ENCODE results near the gene TMCO4.

The TMCO4 gene

DNA sequence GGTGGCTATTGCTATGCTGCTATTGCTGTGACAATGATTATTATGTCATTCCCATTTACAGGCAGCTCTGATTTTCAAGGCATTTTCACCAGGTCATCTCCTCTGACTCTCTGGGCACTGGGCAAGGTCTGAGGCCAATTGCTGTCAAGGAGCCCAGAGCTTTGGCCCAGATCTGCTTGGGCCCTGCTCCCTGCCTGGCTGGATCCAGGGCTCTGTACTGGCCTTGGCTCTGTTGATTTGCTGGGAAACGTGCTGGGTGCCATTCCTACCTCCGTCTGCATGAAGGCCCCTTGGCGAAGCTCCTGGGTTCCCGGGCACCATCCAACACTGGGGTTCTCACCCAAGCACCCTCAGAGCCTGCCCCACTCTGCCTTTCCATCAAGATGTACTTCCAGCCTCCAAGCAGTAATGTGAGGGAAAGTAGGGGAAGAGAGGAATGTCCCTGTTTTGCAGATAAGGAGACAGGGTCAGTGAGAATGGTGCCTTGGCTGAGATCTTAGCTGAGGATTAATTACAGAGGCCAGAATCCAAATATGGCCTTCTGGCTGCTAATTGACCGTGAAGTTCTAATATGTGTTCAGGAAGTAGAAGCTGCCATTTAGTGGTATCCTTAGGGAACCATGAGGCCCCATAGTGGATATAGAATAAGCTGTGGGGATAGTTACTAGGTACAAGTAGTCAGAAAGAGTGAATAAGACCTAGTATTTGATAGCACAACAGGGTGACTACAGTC is 71.1 kb downstream of the TMCO4 start:
- Histone ChIP-seq H3K4me3 (ENCODE audit: low read length) (no peak overlapping the region), H3K36me3 (ENCODE audit: insufficient read depth, low read length) (peaks cover 3% of the 10 kb centered on the region), H3K27me3 (ENCODE audit: control insufficient read depth, insufficient read depth, low read length) (no peaks in the 10 kb centered on the region), H3K9me3 (replicated peaks; ENCODE audit: low read length) (peaks cover 4% of the 10 kb centered on the region), H3K4me2 (ENCODE audit: low read length) (no peak overlapping the region), H3K9ac (ENCODE audit: low read depth, low read length) (no peak overlapping the region), H3K4me1 (ENCODE audit: control insufficient read depth, insufficient read depth, low read length) (no peaks in the 10 kb centered on the region)

DNA sequence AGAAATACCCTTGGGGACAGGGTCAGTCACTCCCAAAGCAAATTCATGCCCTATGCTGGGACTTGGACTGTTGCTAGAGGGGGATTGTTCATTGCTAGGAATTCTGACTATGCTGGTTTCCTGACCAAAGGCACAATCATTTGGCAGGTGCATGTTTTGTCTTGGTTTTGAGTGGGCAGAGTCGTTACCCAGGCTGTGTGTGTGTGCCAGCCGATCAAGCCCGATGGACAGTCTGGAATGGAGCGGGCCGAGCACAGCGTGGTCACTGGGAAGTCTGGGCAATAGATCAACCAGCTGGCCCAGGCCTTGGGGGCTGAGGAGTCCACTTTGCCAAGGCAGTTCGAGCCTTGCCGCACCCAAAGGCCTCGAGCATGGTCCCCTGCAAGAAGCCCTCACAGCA is 74.1 kb downstream of the TMCO4 start:
- peaks cover 3% of the 10 kb centered on the region for H3K36me3 ChIP-seq (ENCODE audit: insufficient read depth, low read length)
- H3K4me3 ChIP-seq (ENCODE audit: low read length): no peak overlapping the region
- no peaks in the 10 kb centered on the region for H3K27me3 ChIP-seq (ENCODE audit: control insufficient read depth, insufficient read depth, low read length)

DNA sequence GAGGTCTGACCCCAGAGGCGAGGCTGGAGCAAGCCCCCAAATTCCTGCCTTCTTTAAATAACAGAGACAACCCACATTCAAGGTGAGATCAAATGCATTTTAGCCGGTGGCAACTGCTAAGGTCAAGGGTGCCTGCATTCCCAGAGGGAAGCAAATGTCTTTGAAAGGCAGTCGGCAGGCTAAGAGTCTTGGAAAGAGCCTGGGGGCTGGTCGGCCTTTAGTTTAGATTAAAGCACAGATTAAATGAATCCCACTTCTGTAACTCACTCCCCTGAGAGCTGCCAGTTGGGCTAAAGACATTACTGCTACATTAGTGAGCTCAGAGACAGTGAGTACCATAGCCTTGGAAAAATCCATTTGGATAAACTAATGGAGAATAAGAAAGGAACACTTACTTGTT is 75.8 kb downstream of the TMCO4 start:
- no peak overlapping the region for H3K4me3 ChIP-seq (ENCODE audit: low read length)
- no peak overlapping the region for H3K9ac ChIP-seq (ENCODE audit: low read depth, low read length)
- peaks cover 3% of the 10 kb centered on the region for H3K36me3 ChIP-seq (ENCODE audit: insufficient read depth, low read length)
- no peaks in the 10 kb centered on the region for H3K9me3 ChIP-seq (replicated peaks; ENCODE audit: low read length)
- no peak overlapping the region for H3K4me2 ChIP-seq (ENCODE audit: low read length)
- H3K27me3 ChIP-seq (ENCODE audit: control insufficient read depth, insufficient read depth, low read length): no peaks in the 10 kb centered on the region
- H3K4me1 ChIP-seq (ENCODE audit: control insufficient read depth, insufficient read depth, low read length): no peaks in the 10 kb centered on the region

More for the DNA sequence above, 74.1 kb downstream of the TMCO4 start:
- no peaks in the 10 kb centered on the region for H3K4me1 ChIP-seq (ENCODE audit: control insufficient read depth, insufficient read depth, low read length)
- H3K9ac ChIP-seq (ENCODE audit: low read depth, low read length): no peak overlapping the region
- peaks cover 4% of the 10 kb centered on the region for H3K9me3 ChIP-seq (replicated peaks; ENCODE audit: low read length)
- no peak overlapping the region for H3K4me2 ChIP-seq (ENCODE audit: low read length)

- H3K4me1 ChIP-seq (ENCODE audit: control insufficient read depth, insufficient read depth, low read length): no peaks in the 10 kb centered on the region
- H3K9me3 ChIP-seq (replicated peaks; ENCODE audit: low read length): no peaks in the 10 kb centered on the region
- H3K27me3 ChIP-seq (ENCODE audit: control insufficient read depth, insufficient read depth, low read length): no peaks in the 10 kb centered on the region
- H3K4me3 ChIP-seq (ENCODE audit: low read length): no peak overlapping the region
- H3K9ac ChIP-seq (ENCODE audit: low read depth, low read length): no peak overlapping the region
- no peak overlapping the region for H3K4me2 ChIP-seq (ENCODE audit: low read length)
- H3K36me3 ChIP-seq (ENCODE audit: insufficient read depth, low read length): peaks cover 3% of the 10 kb centered on the region
Measured at GRCh38 chr1:19720973-19721372, 78.7 kb downstream of the TMCO4 start.

- H3K9me3 ChIP-seq (replicated peaks; ENCODE audit: low read length): no peaks in the 10 kb centered on the region
- peaks cover 2% of the 10 kb centered on the region for H3K4me1 ChIP-seq (ENCODE audit: control insufficient read depth, insufficient read depth, low read length)
- no peak overlapping the region for H3K9ac ChIP-seq (ENCODE audit: low read depth, low read length)
- peaks cover 3% of the 10 kb centered on the region for H3K36me3 ChIP-seq (ENCODE audit: insufficient read depth, low read length)
- no peak overlapping the region for H3K4me2 ChIP-seq (ENCODE audit: low read length)
- H3K27me3 ChIP-seq (ENCODE audit: control insufficient read depth, insufficient read depth, low read length): no peaks in the 10 kb centered on the region
- H3K4me3 ChIP-seq (ENCODE audit: low read length): no peak overlapping the region
Measured at GRCh38 chr1:19720174-19720573, 79.5 kb downstream of the TMCO4 start.

GRCh38 chr1:19717467-19717866 is 82.2 kb downstream of the TMCO4 start:
- H3K9ac ChIP-seq (ENCODE audit: low read depth, low read length): no peak overlapping the region
- H3K4me2 ChIP-seq (ENCODE audit: low read length): no peak overlapping the region
- H3K4me1 ChIP-seq (ENCODE audit: control insufficient read depth, insufficient read depth, low read length): peaks cover 2% of the 10 kb centered on the region
- no peaks in the 10 kb centered on the region for H3K9me3 ChIP-seq (replicated peaks; ENCODE audit: low read length)
- H3K36me3 ChIP-seq (ENCODE audit: insufficient read depth, low read length): no peaks in the 10 kb centered on the region
- H3K4me3 ChIP-seq (ENCODE audit: low read length): no peak overlapping the region
- no peaks in the 10 kb centered on the region for H3K27me3 ChIP-seq (ENCODE audit: control insufficient read depth, insufficient read depth, low read length)

GRCh38 chr1:19715334-19716203 is 84.1 kb downstream of the TMCO4 start:
- Histone ChIP-seq H3K4me1 (ENCODE audit: control insufficient read depth, insufficient read depth, low read length) (peaks cover 2% of the 10 kb centered on the region), H3K9ac (ENCODE audit: low read depth, low read length) (no peak overlapping the region), H3K36me3 (ENCODE audit: insufficient read depth, low read length) (no peaks in the 10 kb centered on the region), H3K9me3 (replicated peaks; ENCODE audit: low read length) (no peaks in the 10 kb centered on the region), H3K4me3 (ENCODE audit: low read length) (no peak overlapping the region), H3K27me3 (ENCODE audit: control insufficient read depth, insufficient read depth, low read length) (no peaks in the 10 kb centered on the region), H3K4me2 (ENCODE audit: low read length) (no peak overlapping the region)

DNA sequence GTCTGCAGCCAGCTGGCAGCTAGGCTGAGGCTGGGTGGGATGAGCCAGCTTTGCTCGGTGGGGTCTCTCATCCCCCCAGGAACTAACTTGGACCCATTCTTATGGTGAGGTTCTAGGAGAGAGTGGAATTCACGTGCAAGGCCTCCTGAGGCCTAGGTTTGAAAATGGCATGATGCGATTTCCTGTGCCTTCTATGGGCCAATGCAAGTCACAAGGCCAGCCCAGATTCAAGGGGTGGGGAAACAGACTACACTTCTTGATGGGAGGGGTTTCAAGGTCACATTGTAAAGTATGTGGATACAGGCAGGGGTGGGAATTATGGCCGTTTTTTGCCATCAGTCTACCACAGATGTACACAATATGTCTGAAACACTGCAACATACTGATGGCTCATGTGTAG is 86.8 kb downstream of the TMCO4 start:
- no peak overlapping the region for H3K4me2 ChIP-seq (ENCODE audit: low read length)
- H3K9ac ChIP-seq (ENCODE audit: low read depth, low read length): no peak overlapping the region

DNA sequence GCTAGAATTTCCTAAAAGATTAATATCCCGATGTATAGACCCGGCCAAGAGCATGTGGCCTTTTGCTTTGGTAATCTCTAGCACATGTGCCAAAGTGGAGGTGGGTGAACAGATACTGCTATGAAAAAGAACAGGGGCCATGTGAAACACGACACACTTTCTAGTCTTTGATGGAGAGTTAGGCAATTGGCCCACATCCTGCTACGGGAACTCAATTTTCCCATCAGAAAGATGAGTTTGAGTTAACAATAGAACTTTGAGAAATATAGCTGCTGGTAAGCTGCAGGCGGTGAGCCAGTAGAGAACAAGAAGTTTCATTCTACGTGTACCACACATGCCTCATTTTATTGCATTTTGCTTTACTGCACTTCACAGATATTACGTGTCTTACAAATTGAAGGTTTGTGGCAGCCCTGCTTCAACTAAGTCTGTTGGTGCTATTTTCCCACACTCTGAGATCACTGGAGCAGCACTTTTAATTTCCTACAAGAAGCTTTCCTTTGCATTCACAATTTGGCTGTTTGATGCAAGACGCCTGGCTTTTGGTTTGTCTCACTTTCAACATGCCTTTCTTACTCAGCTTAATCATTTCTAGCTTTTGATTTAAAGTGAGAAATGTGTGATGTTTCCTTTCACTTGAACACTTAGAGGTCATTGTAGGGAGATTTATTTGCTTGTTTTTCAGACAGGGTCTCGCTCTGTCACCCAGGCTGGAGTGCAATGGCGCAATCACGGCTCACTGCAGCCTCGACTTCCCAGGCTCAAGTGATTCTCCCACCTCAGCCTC is 88.7 kb downstream of the TMCO4 start:
- Histone ChIP-seq H3K36me3 (ENCODE audit: insufficient read depth, low read length) (no peaks in the 10 kb centered on the region), H3K4me3 (ENCODE audit: low read length) (no peak overlapping the region), H3K4me1 (ENCODE audit: control insufficient read depth, insufficient read depth, low read length) (peaks cover 2% of the 10 kb centered on the region), H3K9ac (ENCODE audit: low read depth, low read length) (no peak overlapping the region), H3K4me2 (ENCODE audit: low read length) (no peak overlapping the region), H3K9me3 (replicated peaks; ENCODE audit: low read length) (no peaks in the 10 kb centered on the region), H3K27me3 (ENCODE audit: control insufficient read depth, insufficient read depth, low read length) (no peaks in the 10 kb centered on the region)

More for the DNA sequence above, 86.8 kb downstream of the TMCO4 start:
- Histone ChIP-seq H3K27me3 (ENCODE audit: control insufficient read depth, insufficient read depth, low read length) (no peaks in the 10 kb centered on the region), H3K4me1 (ENCODE audit: control insufficient read depth, insufficient read depth, low read length) (peaks cover 2% of the 10 kb centered on the region), H3K9me3 (replicated peaks; ENCODE audit: low read length) (no peaks in the 10 kb centered on the region), H3K4me3 (ENCODE audit: low read length) (no peak overlapping the region), H3K36me3 (ENCODE audit: insufficient read depth, low read length) (no peaks in the 10 kb centered on the region)

DNA sequence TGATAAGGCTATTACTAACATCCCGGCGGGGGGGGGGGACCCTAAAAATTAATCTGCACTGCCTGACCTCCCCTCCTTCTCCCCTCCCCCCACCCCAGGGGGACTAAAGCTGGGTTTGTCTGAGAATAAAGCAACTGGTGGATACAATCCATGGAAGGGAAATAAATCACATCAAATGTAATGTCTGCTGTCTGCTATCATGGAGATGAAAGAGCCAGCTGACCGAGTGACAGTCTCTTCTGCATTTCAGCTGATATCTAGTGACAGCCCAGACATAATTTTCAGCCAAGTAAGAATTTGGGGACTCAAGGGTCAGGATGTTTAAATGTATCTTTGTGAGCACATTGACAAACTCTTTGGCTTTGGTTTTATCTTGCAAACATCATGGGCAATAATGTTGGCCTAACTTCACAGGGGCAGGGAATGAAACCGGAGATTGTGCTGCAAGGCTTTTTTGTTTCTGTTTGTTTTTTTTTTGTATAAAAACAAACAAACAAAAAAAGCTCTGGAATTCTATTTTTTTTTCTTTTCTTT is 90.4 kb downstream of the TMCO4 start:
- H3K27me3 ChIP-seq (ENCODE audit: control insufficient read depth, insufficient read depth, low read length): no peaks in the 10 kb centered on the region
- H3K9me3 ChIP-seq (replicated peaks; ENCODE audit: low read length): no peaks in the 10 kb centered on the region
- H3K36me3 ChIP-seq (ENCODE audit: insufficient read depth, low read length): no peaks in the 10 kb centered on the region
- no peak overlapping the region for H3K9ac ChIP-seq (ENCODE audit: low read depth, low read length)
- H3K4me1 ChIP-seq (ENCODE audit: control insufficient read depth, insufficient read depth, low read length): no peaks in the 10 kb centered on the region
- no peak overlapping the region for H3K4me3 ChIP-seq (ENCODE audit: low read length)
- no peak overlapping the region for H3K4me2 ChIP-seq (ENCODE audit: low read length)

DNA sequence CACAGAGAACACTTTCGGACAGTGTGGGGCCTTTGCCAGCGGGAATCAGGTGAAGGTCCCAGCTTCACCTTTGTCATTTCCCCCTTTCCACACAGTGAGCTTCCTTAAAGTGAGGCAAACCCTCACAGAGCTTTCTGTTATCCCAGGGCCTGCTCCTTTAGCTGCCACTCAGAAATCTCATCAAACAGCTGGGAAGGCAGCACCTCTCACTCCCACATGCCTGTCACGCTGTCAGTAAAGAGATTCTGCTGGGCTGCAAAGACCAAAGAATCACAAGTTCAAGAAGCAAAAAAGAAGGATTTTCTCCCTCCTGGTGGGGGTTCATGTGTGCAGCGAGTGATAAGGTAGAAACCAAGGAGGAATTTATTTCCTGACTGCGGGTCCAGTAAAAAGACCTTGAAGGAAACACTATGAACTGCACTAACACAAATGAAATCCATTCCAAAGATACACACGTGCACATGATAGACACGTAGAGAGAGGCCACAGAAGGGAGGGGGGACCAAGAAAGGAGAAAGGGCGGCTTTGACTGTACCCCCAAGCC is 91.1 kb downstream of the TMCO4 start:
- Histone ChIP-seq H3K4me2 (ENCODE audit: low read length) (no peak overlapping the region), H3K9me3 (replicated peaks; ENCODE audit: low read length) (no peaks in the 10 kb centered on the region), H3K27me3 (ENCODE audit: control insufficient read depth, insufficient read depth, low read length) (no peaks in the 10 kb centered on the region), H3K4me1 (ENCODE audit: control insufficient read depth, insufficient read depth, low read length) (no peaks in the 10 kb centered on the region), H3K9ac (ENCODE audit: low read depth, low read length) (no peak overlapping the region), H3K36me3 (ENCODE audit: insufficient read depth, low read length) (no peaks in the 10 kb centered on the region), H3K4me3 (ENCODE audit: low read length) (no peak overlapping the region)
